ENCODE measurements around the gene IGLON5.
A peak's percentile ranks its signal among the peaks of the same experiment; 100 is the strongest.

Gene IGLON5

DNA sequence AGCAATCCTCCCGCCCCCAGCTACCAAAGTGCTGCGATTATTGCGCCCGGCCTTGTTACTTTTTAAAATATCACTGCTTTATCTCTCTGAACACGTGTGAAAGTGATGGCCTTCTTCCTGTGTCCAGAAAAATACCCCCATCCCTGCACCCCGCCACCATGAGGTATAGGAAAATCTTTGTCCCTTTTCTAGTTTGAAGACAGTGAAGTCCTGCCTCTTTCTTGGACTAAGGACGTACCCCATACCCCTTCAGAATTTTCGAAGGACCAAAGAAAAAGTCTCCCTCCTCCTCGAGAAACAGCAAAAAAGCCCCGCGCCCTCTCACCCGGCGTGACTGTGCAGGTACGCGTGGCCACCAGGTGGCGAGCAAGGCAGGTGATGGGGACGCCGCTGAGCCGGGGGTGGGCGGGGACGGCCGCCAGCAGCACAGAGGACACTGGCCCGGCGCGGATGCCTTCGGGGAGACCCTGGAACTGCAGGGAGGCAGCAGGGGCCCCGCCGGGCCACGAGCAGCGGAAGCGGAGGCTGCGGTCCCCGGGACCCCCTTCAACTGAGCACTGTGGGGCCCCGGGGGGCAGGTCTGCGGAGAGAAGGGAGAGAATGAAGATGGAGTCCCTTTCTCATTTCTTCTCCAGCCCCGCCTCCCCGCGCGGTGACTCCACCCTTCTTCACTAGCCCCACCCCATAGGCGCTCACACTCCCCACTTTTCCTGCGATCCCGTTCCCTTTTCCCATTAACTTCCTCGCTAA is 27.3 kb downstream of the IGLON5 start:
- peak; percentile 69 for DNase-seq (ENCODE audit: low spot score)

DNA sequence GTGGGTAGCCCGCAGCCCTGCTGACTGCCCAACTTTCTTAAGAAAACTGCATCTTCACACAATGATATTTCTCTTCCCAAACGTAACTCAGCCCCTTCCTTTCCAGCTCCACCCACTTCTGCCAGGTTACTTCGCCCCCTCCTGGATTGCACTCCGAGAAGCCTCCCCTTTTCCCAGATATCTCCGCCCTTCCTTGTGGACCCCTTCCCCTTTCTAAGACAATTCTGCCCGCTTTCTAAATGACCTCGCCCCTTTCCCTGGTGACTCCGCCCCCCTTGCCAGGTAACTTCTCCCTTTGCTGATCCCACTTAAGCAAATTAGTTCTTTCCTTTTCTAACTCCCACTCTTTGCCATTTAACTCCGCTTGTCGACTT is 27.9 kb downstream of the IGLON5 start:
- peak; percentile 36 for DNase-seq (ENCODE audit: low spot score)

DNA sequence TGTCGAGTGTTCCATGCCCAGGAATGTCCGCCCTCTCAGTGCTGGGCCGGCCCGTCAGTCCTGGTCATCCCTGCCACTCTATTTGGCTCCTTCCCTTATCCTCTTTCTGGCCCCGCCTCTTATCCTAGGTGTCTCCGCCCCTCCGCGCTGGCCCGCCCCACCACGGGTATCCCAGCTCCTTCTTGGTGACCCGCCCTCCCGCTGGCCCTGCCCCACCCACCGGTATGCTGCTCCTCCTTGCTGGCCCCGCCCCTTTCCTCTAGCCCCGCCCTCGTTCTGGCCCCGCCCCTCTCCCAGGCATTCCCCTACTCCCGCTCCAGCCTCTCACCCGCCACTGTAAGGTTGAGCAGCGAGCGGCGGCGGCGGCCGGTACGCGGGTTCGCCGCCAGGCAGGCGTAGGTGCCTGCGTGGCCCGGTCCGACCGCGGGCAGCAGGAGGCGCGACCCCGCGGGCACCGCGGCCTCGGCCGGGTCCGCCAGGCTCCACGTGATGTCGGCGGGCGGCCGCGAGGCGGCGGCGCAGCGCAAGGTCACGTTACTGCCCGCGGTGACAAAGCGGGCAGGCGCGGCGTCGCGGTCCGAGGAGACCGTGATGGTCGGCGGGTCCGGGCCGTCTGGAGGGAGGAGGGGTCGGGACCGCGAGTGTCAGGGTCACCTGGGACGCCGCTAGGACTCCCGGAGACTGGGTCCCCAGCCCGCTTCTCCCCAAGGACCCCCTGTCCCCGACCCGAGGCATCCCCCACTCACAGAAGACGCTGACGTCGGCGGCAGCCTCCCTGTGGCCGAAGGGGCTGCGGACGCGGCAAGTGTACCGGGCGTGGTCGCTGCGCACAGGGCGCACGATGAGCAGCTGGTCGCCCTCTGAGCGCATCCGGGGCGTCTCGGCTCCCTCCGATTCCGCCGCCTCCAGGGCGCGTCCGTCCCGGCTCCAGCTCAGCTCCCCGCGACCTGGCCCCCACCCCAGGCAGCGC is 28.5 kb downstream of the IGLON5 start:
- DNase-seq (ENCODE audit: low spot score) = peak; percentile 86

DNA sequence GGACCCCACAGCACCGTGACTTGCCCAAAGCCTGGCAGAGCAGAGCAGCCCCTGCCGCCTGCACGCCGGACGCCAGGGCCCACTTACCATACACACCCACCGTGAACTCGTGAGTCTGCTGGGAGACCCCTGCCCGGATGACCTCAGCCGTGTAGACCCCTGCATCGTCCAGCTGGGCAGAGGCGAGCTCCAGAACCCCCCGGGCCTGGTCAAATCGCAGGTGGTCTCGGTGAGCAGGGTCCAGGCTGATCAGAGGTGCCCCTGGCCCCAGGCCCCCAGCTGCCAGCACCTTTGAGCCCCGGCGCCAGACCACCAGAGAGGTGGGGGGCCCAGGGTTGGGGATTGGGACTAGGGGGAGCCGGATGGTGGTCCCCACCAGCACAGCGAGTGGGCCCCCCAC is 29.6 kb downstream of the IGLON5 start:
- DNase-seq (ENCODE audit: low spot score) = no peak

DNA sequence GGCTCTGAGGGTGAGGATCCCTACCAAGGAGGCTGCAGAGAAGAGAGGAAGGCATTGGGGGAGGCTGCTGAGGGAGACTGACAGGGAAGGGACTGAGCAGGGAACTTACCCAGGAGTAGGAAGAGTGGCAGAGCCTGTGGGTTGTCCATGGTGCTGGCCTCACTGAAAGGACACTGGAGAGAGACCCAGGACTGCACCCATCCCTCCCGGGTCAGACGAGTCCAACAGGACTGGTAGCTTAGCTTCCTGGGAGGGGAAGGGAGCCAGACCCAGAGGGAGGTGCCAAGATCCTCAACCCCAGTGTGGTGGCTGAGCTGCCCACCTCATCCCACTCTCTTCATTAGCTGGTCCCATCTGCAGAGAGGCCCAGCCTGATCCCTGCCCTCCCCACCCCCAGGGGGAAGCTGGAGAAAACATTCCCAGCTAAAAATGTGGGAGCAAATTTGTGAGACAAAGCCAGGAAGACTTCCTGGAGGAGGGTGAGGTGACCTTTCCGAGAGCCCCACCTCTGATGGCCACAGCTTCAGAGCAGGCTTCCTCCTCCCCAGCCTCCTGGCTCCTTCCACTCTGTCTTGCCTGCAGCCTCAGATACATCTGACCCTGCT is 30.6 kb downstream of the IGLON5 start, which contains the start of gene VSIG10L:
Gene VSIG10L (minus strand): TSS at position 164 of the 605 bp plus-strand sequence. CDS start 15 bp downstream, at position 149.
- DNase-seq (ENCODE audit: low spot score) = no peak

DNA sequence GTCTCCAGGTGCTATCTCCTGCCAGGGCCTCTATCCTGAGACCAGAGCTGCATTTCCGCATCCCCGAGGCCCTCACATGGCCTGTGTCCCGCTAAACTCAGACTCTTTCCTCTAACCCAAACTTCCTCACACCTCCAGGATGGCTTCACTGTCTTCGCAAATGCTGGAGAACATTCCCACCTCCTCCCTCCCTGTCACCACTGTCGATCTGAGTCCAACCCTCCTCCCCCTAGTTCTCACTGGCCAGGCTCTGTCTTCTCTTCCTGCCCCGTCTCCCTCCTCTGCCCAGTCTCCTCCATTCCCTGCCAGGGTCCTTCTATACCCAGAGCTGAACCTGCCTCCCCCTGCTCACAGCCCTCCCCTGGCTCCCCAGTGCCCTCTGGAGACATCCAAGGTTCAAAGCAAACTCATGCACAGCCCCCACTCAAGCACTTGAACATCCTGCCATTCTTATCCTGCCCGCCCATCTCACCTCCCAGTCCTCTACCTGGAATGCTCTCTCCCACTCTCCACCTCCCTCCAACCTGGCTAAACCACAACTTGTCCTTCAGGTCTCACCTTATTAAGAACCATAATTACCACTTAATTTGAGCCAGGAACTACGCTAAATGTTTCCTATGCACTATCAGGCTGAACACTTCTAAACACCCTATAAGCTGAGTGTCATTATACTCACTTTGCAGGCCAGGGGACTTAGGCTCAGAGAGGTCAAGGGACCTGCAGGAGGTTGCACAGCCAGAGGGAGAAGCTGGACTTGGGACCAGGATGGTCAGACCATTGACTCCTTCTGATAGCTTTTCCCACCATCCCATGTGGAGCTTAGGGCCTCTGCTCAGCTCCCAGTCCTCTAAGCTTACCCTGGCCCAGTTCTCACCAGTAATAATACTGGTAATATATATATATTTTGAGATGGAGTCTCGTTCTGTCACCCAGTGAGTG is 31.5 kb downstream of the IGLON5 start:
- DNase-seq (ENCODE audit: low spot score) = no peak

DNA sequence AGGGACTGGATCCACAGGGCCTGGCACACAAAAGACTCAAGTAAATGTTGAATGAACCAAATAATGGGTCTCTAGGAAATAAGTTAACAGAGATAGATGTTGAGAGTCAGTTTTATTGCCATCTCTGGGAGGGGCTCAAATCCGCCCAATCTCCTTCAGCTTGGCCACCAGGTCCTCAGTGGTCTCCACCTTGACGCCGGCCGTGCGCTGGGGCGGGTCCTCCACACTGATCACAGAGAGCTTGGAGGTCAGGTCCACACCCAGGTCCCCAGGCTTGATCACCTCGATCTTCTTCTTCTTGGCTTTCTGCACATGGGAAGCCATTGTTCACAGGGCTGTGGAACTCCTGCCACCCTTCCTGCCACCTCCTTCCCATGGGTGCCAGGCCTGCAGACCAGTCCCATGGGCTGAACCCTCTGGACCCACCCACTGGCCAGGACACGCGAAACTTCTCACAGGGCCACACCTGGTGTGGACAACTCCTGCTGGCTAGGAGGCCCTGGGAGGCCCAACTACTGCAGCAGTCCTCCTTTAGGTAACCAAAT is 33.7 kb downstream of the IGLON5 start:
- DNase-seq (ENCODE audit: low spot score) = no peak

DNA sequence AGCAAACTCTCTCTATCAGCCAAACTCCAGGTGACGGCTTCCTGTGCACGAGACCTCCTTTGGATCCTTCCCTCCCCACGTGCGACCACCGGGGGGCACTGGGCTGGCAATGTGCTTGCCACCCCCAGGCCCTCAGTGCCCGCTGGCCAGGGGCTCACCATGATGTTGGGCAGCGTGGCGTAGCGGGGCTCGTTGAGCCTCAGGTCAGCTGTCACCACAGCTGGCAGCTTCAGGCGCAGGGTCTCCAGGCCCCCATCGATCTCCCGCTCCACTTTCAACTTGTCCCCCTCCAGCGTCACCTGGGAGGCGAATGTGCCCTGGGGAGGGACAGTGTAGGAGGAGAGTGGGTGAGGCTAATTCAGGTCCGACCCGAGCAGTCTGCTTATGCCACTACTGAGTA is 35.3 kb downstream of the IGLON5 start:
- no peak for DNase-seq (ENCODE audit: low spot score)

DNA sequence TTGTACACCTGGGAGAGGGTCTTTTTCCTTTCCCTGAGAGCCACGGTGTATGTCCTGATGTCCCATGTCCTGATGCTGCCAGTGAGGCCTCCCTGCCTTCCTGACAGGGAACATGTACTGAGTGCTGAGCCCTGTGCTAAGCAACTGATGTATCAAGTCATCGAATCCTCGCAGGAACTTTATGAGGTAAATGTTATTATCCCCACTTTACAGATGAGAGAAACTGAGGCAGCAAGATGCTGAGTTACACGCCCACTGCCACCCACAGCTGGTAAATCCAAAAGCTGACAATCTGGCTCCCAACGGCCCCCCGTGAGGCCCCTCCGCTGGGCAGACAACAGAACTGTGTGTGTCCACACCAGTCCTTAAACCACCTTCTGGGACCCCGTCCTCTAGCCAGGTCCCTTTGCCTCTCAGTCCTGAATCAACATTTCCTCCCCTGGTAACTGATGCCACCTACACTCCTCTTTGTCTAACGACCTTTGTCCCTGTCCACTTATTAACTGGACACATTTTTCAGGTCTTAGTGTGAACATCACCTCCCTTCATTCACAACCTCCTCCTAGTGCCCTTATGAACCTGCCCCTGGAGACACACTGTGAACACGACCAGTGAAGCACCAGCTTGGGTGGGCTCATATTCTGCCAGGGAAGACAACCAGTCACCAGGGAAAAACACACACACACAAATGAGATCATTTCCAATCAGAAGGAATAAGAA is 35.9 kb downstream of the IGLON5 start:
- DNase-seq (ENCODE audit: low spot score) = no peak

DNA sequence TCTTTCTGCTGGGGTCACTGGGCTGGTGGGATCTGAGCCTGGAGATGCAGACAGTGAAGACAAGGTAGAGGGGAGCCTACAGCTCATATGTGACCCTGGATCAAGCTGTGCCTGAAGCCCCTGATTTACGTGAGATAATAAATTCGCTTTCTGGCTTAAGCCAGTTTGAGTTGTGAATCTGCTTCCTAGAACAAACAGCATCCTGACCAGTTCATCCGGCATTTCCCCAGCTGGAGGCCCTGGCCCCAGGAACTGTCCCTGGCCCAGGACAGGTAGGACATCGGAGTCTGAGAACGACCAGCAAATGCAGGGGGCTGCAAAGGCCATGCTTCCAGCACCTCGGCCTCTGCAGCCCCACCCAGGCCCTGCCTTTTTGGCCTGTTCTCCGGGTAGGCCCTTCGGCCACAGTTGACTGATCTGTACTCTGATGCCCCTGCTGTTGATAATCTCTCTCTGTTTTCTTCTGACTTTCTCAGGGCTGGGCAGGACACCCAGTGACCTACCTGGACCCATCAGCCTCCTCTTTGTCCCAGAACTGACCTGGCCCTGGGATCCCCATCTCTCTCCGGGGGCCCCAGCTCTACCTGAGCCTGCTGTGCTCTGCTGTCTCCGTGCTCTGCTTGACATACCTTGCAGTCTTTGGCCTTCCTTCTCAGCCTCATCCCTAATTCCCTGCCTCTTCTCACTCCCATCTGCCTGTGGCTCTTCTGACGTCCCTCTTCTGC is 40.0 kb downstream of the IGLON5 start:
- no peak for DNase-seq (ENCODE audit: low spot score)

DNA sequence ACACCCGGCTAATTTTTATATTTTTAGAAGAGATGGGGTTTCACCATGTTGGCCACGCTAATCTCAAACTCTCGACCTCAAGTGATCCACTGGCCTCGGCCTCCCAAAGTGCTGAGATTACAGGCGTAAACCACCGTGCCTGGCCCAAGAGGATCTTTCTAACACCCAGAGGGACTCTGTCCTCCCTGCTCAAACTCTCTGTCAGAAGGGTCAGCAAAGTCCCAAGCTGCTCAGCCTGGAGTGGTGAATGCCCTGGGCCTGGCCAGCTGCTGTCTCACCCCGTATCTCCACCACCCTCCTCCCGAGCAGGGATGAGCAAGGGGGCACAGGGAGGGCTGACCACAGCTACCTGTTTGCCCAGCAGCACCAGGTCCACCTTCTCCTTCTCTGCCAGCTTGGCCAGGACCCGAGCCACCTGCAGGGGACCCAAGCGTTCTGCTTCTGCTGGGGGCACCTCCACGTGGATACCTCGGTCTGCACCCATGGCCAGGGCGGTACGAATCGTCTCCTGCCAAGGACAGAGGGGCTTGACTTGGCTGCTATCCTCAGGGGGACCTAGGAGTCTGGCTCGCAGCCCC is 41.4 kb downstream of the IGLON5 start:
- no peak for DNase-seq (ENCODE audit: low spot score)

DNA sequence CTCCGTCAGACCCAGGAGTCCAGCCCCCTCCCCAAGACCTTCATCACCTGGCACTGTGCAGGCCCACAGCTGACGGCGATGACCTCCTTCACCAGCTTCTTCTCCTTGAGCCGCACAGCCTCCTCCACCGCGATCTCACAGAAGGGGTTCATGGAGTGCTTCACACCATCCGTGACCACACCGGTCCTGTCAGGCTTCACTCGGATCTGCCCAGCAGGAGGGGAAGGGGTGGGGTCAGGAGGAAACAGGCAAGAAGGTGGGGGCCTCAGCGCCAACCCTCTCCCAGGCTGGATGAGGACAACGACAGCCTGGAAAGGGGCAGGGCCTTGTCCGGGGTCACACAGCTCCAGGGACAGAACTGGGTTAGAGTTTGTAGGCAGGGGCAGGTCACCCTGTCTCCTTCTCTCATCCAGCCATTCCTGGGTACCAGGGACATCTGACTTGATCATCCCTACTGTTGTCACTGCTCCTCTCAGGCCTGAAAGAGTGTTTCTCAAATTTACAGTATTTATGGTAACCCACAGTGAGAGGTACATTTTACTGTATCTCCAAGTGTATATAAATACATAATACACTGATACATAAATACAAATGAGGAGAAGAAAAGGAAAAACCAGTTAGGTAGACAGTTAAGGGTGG is 42.8 kb downstream of the IGLON5 start:
- DNase-seq (ENCODE audit: low spot score) = peak; percentile 33

DNA sequence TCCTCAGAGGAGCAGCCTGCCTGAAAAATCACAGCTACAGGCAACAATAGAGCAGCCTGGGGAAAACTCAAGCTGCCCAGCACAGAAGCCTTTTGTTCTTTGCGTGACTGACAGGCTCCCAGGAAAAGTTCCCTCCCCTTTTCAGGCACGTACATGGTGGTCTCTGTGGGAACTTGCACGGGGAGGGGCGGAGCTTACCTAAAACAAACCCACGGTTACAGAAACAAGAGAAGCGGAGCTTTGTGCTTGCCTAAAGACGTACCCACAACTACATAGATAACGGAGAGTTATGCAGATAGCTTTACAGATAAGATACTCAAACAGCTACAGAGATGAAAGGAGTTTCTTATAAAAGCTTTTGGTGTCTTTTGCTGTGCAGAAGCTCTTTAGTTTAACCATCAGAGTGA is 43.3 kb downstream of the IGLON5 start:
- peak; percentile 63 for DNase-seq (ENCODE audit: low spot score)

DNA sequence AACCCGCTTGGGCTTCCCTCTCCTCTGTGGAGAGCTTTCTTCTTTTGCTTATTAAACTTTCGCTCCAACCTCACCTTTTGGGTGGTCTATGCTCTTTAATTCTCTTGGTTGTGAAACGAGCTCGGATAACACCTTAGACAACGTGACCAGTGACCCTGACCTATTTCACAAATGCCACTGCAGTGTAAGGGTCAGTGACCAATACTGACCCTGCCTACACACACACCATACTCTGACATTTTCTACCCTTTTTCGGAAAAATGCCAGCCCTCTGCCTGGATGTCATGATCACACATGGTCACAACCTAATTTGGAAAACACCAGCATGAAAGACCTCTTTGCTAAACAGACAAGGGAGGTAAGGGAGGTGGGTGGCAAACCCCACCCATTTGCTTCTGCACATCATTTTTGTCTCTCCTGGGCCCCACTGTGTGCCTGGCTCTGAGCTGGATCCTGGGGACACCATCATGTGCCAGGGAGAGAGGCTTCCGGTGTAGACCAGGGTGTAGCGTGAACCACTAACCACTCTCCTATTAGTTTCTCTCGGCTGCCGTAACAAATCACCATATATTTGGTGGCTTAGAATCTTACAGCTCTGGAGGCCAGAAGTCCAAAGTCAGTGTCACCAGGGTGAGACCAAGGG is 44.8 kb downstream of the IGLON5 start:
- DNase-seq (ENCODE audit: low spot score) = no peak

DNA sequence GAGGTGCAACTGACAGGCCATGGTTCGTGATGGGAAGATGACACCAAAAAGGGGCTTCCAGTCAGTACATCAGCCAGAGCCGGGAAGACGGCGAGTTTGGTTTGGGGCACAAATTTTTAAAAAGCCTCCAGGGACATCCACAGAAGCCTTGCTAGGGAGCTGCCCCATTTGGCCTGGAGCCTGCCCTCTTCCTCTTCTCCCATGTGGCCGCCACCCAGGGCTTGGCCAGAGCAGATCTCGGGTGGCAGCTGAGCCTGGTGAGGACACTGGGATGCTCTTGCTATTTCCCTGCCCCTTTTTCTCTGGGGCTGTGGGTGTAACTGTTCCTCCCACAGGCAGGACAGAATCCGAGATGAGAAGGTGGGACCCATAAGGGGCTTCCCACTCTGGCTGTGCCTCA is 46.5 kb downstream of the IGLON5 start:
- no peak for DNase-seq (ENCODE audit: low spot score)

DNA sequence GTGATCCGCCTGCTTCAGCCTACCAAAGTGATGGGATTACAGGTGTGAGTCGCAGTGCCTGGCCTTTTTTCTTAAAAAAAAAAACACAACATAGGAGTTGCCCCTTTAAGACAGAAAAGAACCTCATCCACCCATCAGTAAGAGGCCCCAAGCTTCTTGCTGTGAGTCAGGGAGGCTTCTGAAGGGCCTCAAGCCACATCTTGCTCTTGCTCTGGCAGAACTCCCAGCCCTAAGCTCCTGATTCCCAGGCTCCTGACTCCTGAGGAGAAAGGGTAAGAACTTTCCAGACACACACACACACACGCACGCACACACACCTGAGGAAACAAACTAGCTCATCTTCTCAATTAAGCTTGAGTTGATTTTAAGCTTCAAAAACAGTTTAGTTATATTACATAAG is 47.9 kb downstream of the IGLON5 start:
- DNase-seq (ENCODE audit: low spot score) = no peak

DNA sequence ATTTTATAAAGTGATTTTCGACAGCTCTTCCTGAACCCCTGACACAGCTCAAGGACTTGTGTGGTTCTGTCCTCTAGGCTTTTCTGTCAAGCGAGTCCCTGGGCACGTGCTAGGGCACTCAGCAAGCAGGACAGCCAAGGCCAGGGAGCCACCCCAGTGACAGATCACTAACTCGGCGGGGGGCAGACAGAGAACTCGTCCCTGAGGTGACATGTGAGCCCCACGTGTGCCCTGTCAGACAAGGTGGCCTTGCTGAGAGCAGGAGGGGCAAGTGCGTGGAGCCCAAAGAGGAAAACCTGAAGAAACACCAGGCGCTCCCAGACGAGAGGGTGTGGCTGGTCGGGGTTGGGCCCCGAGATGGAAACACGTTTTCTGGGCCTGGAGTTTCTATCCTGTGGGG is 49.8 kb downstream of the IGLON5 start:
- DNase-seq (ENCODE audit: low spot score) = no peak

Measured in SK-N-DZ (cell line).